Activated T-helper 1 cell treated with anti-CD3 and anti-CD28 coated beads, Interleukin-12 subunit alpha, Interleukin-12 subunit beta, Interleukin-2, Interleukin-4 antibody, amounts not matched to agents 30 ng/mL and 10 ng/mL and 1 ng/mL, durations not matched to agents 14 hours and 24 hours and 36 hours (primary cell): Measurements from ENCODE around the gene NEGR1. TPM values are rescaled to one million over a fixed set of nuclear protein-coding genes. Genes with fewer than 3 reads are reported as not detected.

Source experiments
- DNase-seq: peaks from one replicate; pipeline ENCODE4 v3.0.0; 2021; ENCODE audit warnings: low spot score
- H3K27ac Mint-ChIP-seq: one replicate; pipeline ENCODE4 v1.8.0; 2021; ENCODE audit warnings: mild to moderate bottlenecking, mixed read lengths
- H3K27me3 Mint-ChIP-seq: one replicate; pipeline ENCODE4 v1.8.0; 2022; ENCODE audit warnings: mild to moderate bottlenecking, moderate library complexity, mixed read lengths; ENCODE audit not compliant: insufficient read depth
- H3K36me3 Mint-ChIP-seq: one replicate; pipeline ENCODE4 v1.8.0; 2021; ENCODE audit warnings: low read depth, mixed read lengths
- H3K4me1 Mint-ChIP-seq: one replicate; pipeline ENCODE4 v1.8.0; 2021; ENCODE audit warnings: low read depth, mixed read lengths
- H3K4me3 Mint-ChIP-seq: one replicate; pipeline ENCODE4 v1.8.0; 2021; ENCODE audit warnings: mild to moderate bottlenecking, moderate library complexity, mixed read lengths
- H3K9me3 Mint-ChIP-seq: one replicate; pipeline ENCODE4 v1.8.0; 2021; ENCODE audit warnings: mixed read lengths
- intact Hi-C: fragments of 100-400 bp; cut with micrococcal nuclease; formaldehyde crosslinking; loops from one replicate; pipeline ENCODE4 v1.15.1; 2024
- total RNA-seq: library from RNA; stranded (reverse); gene quantifications from 2 replicates; pipeline ENCODE4 v1.2.3, GENCODE V29; 2022

NEGR1 gene
- total RNA-seq, 1 donor from 2014 or later = not detected

DNA sequence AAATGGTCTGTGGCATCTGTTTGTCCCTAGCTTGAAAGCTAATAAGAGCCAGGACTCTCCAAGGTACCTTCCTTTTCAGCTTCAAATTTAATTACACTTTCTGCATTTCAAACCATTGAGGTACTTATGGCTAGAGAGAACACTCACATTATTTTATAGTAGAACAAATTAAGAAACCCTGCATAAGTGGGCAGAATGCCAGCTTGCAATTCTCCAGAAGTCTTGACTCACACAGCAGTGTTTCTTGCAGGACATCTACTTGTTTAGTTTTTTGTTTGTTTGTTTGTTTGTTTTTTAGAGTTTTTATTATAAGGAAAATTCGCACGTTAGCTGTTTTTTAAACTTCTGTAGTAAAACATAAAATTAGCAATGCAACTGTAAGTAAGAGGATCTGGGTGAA, 397.2 kb downstream of the NEGR1 start:
- no peak for DNase-seq
- Mint-ChIP-seq H3K4me1 (no peaks in the 10 kb centered on the region), H3K36me3 (no peaks in the 10 kb centered on the region), H3K9me3 (no peaks in the 10 kb centered on the region), H3K27ac (no peak overlapping the region), H3K27me3 (no peaks in the 10 kb centered on the region), H3K4me3 (no peak overlapping the region)
- intact Hi-C loops = no loop called here

DNA sequence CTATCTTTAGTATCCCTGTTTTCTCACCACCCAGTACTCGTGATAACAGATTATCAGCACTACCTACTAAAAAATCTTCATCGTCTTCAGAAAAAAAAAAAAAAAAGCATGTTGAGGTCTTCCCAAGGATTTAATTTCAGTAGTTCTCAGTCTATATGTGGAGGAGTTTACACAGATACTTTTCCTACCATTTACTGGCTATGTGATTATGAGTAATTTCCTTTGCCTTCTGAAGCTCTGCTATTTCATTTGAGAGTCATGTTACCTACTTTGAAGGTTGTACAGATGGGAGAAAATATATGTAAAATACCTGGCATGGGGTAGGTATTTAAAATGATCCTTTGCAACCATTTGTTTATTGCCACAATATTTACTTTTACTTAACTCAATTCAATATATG, 399.7 kb downstream of the NEGR1 start:
- Mint-ChIP-seq H3K4me3 (no peak overlapping the region), H3K9me3 (no peaks in the 10 kb centered on the region), H3K36me3 (no peaks in the 10 kb centered on the region), H3K27ac (no peak overlapping the region), H3K27me3 (no peaks in the 10 kb centered on the region), H3K4me1 (no peaks in the 10 kb centered on the region)
- no peak for DNase-seq
- intact Hi-C loops = no loop called here

DNA sequence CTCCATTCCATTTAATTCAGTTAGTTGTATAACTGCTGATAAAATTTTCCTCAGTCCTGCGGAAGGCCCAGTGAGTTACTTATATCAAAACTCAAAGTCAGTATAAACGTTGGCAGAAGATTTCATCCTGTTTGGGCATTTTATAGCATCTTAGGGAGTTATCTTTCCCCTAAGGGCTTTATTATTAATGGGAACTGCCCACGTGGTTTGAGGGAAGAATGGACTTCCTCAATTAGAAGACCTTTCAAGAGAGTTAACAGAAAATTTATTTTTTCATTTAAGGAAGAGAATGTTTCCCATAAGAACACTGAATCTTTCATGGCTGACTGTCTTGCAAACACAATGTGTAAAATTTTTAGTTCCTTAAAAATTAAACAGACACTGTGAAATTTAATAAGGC, 400.1 kb downstream of the NEGR1 start:
- no peaks in the 10 kb centered on the region for H3K9me3 Mint-ChIP-seq
- intact Hi-C loops = no loop called here
- no peaks in the 10 kb centered on the region for H3K4me1 Mint-ChIP-seq
- H3K27ac Mint-ChIP-seq = no peak overlapping the region
- no peaks in the 10 kb centered on the region for H3K27me3 Mint-ChIP-seq
- H3K4me3 Mint-ChIP-seq = no peak overlapping the region
- no peaks in the 10 kb centered on the region for H3K36me3 Mint-ChIP-seq
- no peak for DNase-seq

DNA sequence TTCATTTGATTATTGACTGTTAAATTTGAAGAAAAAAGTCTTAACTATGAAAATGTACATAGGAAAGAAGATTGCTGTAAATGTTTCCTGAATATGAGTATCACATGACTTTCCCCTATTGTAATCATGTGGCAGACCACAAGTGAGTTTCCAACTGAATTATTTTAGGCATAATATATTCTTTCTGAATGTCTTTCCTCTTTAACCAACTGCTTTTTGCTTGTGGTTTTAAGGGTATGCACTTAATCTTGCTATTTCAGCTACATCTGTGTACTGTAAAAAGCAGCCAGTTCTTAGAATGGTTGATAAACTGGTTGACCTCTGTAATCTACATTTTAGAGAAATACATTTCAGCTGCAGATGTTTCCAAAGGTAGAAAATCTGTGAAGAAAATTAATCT, 400.7 kb downstream of the NEGR1 start:
- no peaks in the 10 kb centered on the region for H3K27me3 Mint-ChIP-seq
- no peaks in the 10 kb centered on the region for H3K4me1 Mint-ChIP-seq
- DNase-seq = no peak
- no peaks in the 10 kb centered on the region for H3K9me3 Mint-ChIP-seq
- intact Hi-C loops = no loop called here
- H3K36me3 Mint-ChIP-seq = no peaks in the 10 kb centered on the region
- H3K4me3 Mint-ChIP-seq = no peak overlapping the region
- H3K27ac Mint-ChIP-seq = no peak overlapping the region

DNA sequence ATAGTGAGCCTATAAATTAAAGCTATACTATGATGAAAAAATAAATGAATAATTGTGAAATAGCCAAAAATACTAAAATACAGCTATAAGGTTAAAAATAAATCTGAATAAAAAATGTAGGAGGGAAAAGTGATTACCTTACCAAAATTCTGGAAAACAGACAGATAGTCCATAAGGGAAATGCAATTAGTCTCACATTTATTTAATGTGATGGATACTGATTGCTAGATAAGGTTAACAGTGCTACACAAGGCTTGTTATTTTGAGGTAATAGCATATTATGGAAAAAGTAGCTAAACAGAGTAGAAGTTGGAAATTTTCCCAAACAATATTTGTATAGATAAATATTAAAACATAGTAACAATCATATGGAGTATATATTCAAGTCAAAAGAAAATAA, 413.0 kb downstream of the NEGR1 start:
- no peak overlapping the region for H3K27ac Mint-ChIP-seq
- H3K27me3 Mint-ChIP-seq = no peaks in the 10 kb centered on the region
- no peak for DNase-seq
- H3K4me1 Mint-ChIP-seq = no peaks in the 10 kb centered on the region
- no peaks in the 10 kb centered on the region for H3K36me3 Mint-ChIP-seq
- H3K4me3 Mint-ChIP-seq = no peak overlapping the region
- H3K9me3 Mint-ChIP-seq = no peaks in the 10 kb centered on the region
- intact Hi-C loops = no loop called here

DNA sequence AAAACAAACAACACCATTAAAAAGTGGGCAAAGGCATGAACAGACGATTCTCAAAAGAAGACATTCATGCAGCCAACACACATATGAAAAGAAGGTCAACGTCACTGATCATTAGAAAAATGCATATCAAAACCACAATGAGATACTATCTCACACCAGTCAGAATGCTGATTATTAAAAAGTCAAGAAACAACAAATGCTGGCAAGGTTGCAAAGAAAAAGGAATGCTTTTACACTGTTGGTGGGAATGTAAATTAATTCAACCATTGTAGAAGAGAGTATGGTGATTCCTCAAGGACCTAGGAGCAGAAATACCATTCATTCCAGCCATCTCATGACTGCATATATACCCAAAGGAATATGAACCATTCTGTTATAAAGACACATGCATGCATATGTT, 419.6 kb downstream of the NEGR1 start:
- H3K27me3 Mint-ChIP-seq = no peaks in the 10 kb centered on the region
- no peaks in the 10 kb centered on the region for H3K4me1 Mint-ChIP-seq
- intact Hi-C loops = no loop called here
- DNase-seq = no peak
- H3K4me3 Mint-ChIP-seq = no peak overlapping the region
- no peaks in the 10 kb centered on the region for H3K36me3 Mint-ChIP-seq
- no peaks in the 10 kb centered on the region for H3K9me3 Mint-ChIP-seq
- H3K27ac Mint-ChIP-seq = no peak overlapping the region

DNA sequence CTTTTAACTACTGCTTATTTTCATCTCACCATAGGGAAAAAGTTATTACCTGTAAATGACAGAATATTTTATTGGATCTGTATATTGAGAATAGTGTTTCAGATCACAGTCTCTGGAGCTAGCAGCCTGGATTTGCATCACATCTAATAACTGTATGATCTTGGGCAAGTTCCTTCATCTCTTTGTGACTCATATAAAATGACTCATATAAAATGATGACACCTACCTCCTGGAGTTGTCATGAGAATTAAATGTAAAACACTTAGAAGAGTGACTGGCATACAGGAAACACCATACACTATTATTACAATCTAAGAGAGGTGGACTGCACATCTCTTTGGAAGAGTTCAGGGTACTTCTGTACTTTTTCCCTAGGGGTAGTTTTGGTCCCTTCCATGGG, 421.3 kb downstream of the NEGR1 start:
- Mint-ChIP-seq H3K4me1 (no peaks in the 10 kb centered on the region), H3K4me3 (no peak overlapping the region), H3K9me3 (no peaks in the 10 kb centered on the region), H3K36me3 (no peaks in the 10 kb centered on the region), H3K27me3 (no peaks in the 10 kb centered on the region), H3K27ac (no peak overlapping the region)
- intact Hi-C loops = no loop called here
- no peak for DNase-seq

DNA sequence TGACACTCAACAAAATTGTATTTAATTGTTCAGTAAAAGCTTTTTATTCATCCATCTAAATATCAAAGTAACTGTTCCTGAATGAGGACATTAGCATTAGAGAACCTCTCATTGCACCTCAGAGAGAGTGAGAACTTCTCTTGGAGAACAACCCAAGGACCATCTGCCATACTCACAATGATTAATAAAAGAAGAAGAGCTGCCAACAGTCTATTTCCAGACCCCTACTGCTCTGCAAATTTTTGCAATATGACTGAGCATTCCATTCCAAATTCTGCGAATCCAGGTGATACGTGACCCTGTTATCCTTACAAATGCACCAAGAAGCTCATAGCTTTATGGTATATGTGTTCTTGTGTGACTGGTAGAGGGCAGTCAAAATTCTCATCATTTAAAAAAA, 422.5 kb downstream of the NEGR1 start:
- Mint-ChIP-seq H3K4me1 (no peaks in the 10 kb centered on the region), H3K27ac (no peak overlapping the region), H3K36me3 (no peaks in the 10 kb centered on the region), H3K4me3 (no peak overlapping the region), H3K27me3 (no peaks in the 10 kb centered on the region), H3K9me3 (no peaks in the 10 kb centered on the region)
- no peak for DNase-seq
- intact Hi-C loops = no loop called here

DNA sequence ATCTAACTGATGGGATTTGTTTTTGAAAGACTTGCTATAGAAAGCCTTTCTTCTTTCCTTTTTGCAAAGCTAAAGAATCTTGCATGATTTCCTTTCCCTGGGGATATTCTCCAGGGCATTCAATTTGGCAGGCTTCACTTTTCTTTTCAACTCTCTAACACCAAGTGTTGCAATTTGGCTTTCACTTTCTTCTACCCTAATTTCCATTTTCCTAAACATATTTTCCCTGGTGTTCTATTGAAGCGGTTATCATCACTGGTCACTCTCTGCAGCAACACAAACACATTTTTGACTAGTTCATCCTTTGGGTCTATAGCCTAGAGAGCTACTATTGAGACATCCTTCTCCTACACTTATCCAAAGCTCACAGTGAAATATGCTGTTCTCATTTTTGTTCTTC, 424.5 kb downstream of the NEGR1 start:
- no peak for DNase-seq
- Mint-ChIP-seq H3K27ac (no peak overlapping the region), H3K27me3 (no peaks in the 10 kb centered on the region), H3K36me3 (no peaks in the 10 kb centered on the region), H3K4me3 (no peak overlapping the region), H3K9me3 (no peaks in the 10 kb centered on the region), H3K4me1 (no peaks in the 10 kb centered on the region)
- intact Hi-C loops = no loop called here

DNA sequence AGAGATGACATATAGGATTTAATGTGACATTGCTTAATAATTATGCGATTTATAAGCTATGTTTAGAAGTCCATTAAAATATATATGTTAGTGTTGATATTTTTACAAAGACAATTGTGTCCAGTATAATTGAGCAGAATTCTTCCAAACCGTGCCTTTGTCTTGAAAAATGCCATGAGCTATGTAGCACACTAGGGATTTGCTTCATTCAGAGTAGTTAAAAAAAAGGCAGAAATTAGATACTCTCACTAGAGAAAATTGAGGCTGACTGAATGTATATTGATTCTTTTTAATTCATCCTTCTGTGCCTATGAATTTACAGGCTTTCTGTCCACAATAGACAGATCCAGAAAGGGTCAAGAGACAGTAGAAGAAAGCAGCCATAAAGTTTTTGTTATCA, 429.0 kb downstream of the NEGR1 start:
- Mint-ChIP-seq H3K4me3 (no peak overlapping the region), H3K36me3 (no peaks in the 10 kb centered on the region), H3K27ac (no peak overlapping the region), H3K9me3 (no peaks in the 10 kb centered on the region), H3K4me1 (no peaks in the 10 kb centered on the region), H3K27me3 (no peaks in the 10 kb centered on the region)
- intact Hi-C loops = no loop called here
- DNase-seq = no peak

DNA sequence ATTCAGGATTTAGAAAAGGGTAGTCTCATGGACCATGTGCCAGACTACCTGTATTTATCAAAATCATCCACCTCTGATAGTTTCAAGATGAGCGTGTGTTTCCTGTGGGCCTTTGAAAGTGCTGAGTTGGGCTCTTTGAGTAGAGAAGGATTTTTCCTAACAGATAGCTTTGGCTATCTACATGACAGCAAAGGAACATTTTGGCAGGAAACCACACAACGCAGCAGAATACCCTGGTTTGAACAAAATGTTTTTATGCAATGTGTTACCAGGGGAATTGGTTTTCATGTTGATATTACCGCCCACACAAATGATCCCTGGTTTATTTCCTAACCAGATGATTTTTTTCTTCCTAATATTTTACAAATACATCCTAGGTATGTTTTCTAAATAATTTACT, 431.4 kb downstream of the NEGR1 start:
- Mint-ChIP-seq H3K36me3 (no peaks in the 10 kb centered on the region), H3K9me3 (no peaks in the 10 kb centered on the region), H3K27ac (no peak overlapping the region), H3K4me3 (no peak overlapping the region), H3K27me3 (no peaks in the 10 kb centered on the region), H3K4me1 (no peaks in the 10 kb centered on the region)
- intact Hi-C loops = no loop called here
- no peak for DNase-seq

DNA sequence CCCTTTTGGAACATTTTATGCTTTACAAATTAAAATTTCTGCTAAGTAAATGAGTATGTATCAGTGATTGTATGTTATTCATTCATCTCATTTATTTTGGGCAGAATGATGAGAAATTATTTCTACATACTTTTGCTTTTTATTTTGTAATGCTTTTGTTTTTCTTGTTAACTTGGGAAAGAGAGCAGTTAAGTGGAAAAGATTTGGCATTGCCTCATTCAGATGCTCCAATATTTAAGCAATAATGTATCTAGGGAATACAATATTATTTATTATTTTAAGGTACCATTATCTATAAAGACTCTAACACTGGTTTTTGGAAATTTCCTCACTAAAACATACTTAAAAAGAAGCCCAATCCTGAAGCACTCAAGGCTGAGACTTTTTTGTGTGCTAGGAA, 431.8 kb downstream of the NEGR1 start:
- no peak for DNase-seq
- intact Hi-C loops = no loop called here
- no peak overlapping the region for H3K27ac Mint-ChIP-seq
- no peaks in the 10 kb centered on the region for H3K27me3 Mint-ChIP-seq
- no peaks in the 10 kb centered on the region for H3K9me3 Mint-ChIP-seq
- H3K4me1 Mint-ChIP-seq = no peaks in the 10 kb centered on the region
- H3K4me3 Mint-ChIP-seq = no peak overlapping the region
- no peaks in the 10 kb centered on the region for H3K36me3 Mint-ChIP-seq

DNA sequence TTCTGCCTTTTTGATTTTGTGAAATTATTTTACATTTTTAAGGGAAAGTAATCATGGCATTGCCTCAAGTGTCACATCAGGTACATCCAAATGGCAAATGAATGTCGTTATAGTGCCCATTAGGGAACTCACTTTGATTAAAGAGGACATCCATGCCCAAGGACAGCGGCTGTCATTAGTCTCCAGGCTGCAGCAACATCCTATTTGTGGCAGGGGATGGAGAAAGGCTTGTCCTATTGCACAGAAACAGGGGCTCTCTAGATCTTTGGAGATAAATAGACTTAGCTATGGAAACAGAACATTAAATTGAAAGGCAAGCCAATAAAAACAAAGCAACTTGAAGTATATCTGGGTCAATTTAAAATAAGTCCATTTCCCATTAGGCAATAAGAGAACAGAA, 439.3 kb downstream of the NEGR1 start:
- intact Hi-C loops = no loop called here
- H3K4me3 Mint-ChIP-seq = no peak overlapping the region
- no peak overlapping the region for H3K27ac Mint-ChIP-seq
- no peaks in the 10 kb centered on the region for H3K36me3 Mint-ChIP-seq
- H3K9me3 Mint-ChIP-seq = no peaks in the 10 kb centered on the region
- DNase-seq = no peak
- H3K4me1 Mint-ChIP-seq = no peaks in the 10 kb centered on the region
- no peaks in the 10 kb centered on the region for H3K27me3 Mint-ChIP-seq

DNA sequence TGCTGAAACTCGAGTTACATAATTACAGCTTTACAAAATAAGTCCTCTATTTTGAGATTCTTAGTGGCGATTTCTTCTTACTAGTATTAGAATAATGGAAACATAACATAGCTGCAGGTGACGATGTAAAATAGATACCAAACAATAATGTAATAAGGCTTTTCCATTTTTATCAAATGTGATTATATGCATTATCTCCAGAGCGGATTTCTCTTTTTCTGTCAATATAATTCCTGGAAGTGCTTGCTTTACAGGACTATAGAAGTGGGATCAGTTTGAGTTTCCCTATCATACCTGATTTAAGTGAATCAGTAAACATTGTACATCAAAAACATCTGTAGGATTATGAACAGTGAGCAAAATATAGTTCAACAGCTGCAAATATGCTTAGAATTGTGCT, 442.5 kb downstream of the NEGR1 start:
- intact Hi-C loops = no loop called here
- Mint-ChIP-seq H3K9me3 (no peaks in the 10 kb centered on the region), H3K4me3 (no peak overlapping the region), H3K27ac (no peak overlapping the region), H3K4me1 (no peaks in the 10 kb centered on the region), H3K36me3 (no peaks in the 10 kb centered on the region), H3K27me3 (no peaks in the 10 kb centered on the region)
- DNase-seq = no peak
